ENCODE results near the gene NCOA1.

DNA sequence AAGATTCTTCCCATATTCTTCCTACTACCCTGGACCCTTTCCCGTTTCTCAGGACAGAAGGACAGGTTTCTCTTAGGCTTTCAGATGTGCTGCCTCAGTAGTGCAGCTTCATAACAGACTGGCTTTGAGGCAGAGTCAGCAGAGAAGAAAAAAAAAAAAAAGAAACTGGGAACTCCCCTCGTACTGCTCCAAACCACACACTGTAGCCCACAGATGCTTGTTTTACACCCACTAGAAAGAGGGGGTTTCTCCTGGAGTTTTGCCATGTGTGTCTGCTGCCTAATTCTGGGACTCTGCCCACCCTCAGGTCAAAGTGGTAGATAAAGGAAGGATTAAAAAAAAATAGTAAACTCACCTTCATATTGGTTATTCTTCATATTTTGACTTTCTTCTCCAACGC, 95.9 kb downstream of the NCOA1 start:
- no peak for TF ChIP-seq POLR2A (IDR thresholded peaks at IDR 0.05)
- TF ChIP-seq, protein P1, sequence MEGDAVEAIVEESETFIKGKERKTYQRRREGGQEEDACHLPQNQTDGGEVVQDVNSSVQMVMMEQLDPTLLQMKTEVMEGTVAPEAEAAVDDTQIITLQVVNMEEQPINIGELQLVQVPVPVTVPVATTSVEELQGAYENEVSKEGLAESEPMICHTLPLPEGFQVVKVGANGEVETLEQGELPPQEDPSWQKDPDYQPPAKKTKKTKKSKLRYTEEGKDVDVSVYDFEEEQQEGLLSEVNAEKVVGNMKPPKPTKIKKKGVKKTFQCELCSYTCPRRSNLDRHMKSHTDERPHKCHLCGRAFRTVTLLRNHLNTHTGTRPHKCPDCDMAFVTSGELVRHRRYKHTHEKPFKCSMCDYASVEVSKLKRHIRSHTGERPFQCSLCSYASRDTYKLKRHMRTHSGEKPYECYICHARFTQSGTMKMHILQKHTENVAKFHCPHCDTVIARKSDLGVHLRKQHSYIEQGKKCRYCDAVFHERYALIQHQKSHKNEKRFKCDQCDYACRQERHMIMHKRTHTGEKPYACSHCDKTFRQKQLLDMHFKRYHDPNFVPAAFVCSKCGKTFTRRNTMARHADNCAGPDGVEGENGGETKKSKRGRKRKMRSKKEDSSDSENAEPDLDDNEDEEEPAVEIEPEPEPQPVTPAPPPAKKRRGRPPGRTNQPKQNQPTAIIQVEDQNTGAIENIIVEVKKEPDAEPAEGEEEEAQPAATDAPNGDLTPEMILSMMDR (IDR thresholded peaks at IDR 0.05 in 4 of 5, conservative IDR thresholded peaks at IDR 0.05 in 1 of 5) = no peak
